Gastrocnemius medialis (tissue), 4 donors: ENCODE data around the gene GARIN1A. TPM values are rescaled to one million over a fixed set of nuclear protein-coding genes. Genes with fewer than 3 reads are reported as not detected.
A peak's percentile ranks its signal among the peaks of the same experiment; 100 is the strongest.

Source experiments
- ATAC-seq, 2 donors: fragments of 150-250 bp; one replicate each; pipeline ENCODE4 v1.9.1; 2016
- DNase-seq, 2 donors: peaks; one replicate each; pipeline ENCODE4 v3.0.0-alpha.2; 2019
- H3K27ac ChIP-seq, 4 donors: fragments of 200-600 bp; sonication (generic); 1 replicate in 1 of 4; 2 replicates in 3 of 4; pipeline ENCODE4 v1.5.1; 2016 to 2018; ENCODE audit warnings: mild to moderate bottlenecking in 2 of 4, moderate library complexity in 1 of 4
- H3K27me3 ChIP-seq, 3 donors: fragments of 200-600 bp; sonication (generic) in 2 of 3; 1 replicate in 1 of 3; 2 replicates in 2 of 3; pipeline versions ENCODE4 v1.5.1 to v1.6.0; 2016 to 2019; ENCODE audit warnings: mild to moderate bottlenecking in 1 of 3, moderate library complexity in 1 of 3
- H3K36me3 ChIP-seq, 2 donors: fragments of 200-600 bp; sonication (generic) in 1 of 2; one replicate each; pipeline ENCODE4 v1.5.1; 2017 to 2018
- H3K4me1 ChIP-seq, 2 donors: fragments of 200-600 bp; sonication (generic) in 1 of 2; one replicate each; pipeline ENCODE4 v1.5.1; 2016 to 2017; ENCODE audit warnings: mild to moderate bottlenecking in 2 of 2
- H3K4me3 ChIP-seq, 4 donors: fragments of 200-600 bp; sonication (generic) in 3 of 4; 1 replicate in 1 of 4; 2 replicates in 3 of 4; pipeline ENCODE4 v1.5.1; 2016 to 2019; ENCODE audit warnings: mild to moderate bottlenecking in 2 of 4
- H3K9me3 ChIP-seq, 3 donors: fragments of 200-600 bp; sonication (generic) in 2 of 3; 1 replicate in 1 of 3; 2 replicates in 2 of 3; pipeline ENCODE4 v1.5.1; 2016 to 2019
- POLR2A ChIP-seq, 2 donors: fragments of 450-650 bp; IDR thresholded peaks; one replicate each; pipeline ENCODE4 v1.6.1; 2017; ENCODE audit warnings: antibody characterized with exemption in 2 of 2, mild to moderate bottlenecking in 2 of 2, moderate library complexity in 2 of 2
- in situ Hi-C, 4 donors: fragments of 200-750 bp; cut with MboI; loops; one replicate each; pipeline versions ENCODE4 v1.15.0 to v1.8.0; 2017; ENCODE audit warnings: low sequenced_read_pairs in 4 of 4
- intact Hi-C: fragments of 100-400 bp; cut with DNase I; formaldehyde crosslinking; loops from one replicate; pipeline ENCODE4 v1.15.1; 2023; ENCODE audit warnings: low total_unique reads
- total RNA-seq, 4 donors: library from RNA; depleted of rRNA; stranded (reverse); fragments of >200 nt; gene quantifications; one replicate each; pipeline versions ENCODE4 v1.1.0 to v1.2.3, GENCODE V29; 2016
- TF ChIP-seq, protein P1 (sequence below), 5 experiments: fragments of 450-650 bp in 3 of 5; fragments of 200-600 bp in 2 of 5; sonication (generic) in 2 of 5; IDR thresholded peaks in 4 of 5; conservative IDR thresholded peaks in 1 of 5; 1 replicate in 4 of 5; 2 replicates in 1 of 5; pipeline ENCODE4 v1.5.1; 2016 to 2019; ENCODE audit warnings: antibody characterized with exemption in 5 of 5, mild to moderate bottlenecking in 3 of 5, moderate library complexity in 3 of 5

The GARIN1A gene
- total RNA-seq, 4 donors from 2014 or later: 0.13 to 1.6 (median 0.76) TPM

DNA sequence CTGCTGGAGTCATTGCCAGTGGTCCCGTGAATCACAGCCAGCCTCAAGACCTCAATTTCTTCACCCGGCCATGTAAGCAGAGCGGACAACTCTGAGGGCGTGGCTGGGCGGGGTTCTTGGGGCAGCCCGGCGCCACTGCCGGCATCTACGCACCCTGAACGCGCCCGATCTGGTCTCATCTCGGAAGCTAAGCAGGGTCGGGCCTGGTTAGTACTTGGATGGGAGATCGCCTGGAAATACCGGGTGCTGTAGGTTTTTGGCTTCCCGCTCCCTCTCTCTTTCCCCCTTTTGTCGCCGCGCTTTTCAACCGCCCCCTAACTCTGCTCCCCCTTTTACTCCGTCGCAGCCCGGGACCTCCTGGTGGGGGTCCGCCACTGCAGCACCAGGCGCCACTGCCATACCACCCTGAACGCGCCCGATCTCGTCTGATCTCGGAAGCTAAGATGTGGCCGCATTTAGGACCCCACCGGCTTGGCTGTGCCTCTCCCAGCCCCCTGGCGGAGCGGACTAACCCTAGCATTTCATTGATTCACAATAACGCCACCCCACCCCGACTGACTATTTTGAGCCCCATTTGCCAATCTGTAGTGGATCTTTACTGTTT lies 25.3 kb downstream of the GARIN1A start:
- Histone ChIP-seq H3K4me3 (peak overlapping the region; percentile 31 to 50 (median 41)), H3K27ac (no peak overlapping the region), H3K27me3 (peaks cover 37 to 44% (median 38%) of the 10 kb centered on the region in 3 donors), H3K4me1 (peaks cover 5 to 9% of the 10 kb centered on the region in 2 donors), H3K36me3 (no peaks in the 10 kb centered on the region), H3K9me3 (no peaks in the 10 kb centered on the region)
- ATAC-seq: peak; percentile 30 to 87
- intact Hi-C loops (no loop called here), in situ Hi-C loops (no loop called here)
- no peak for TF ChIP-seq POLR2A (IDR thresholded peaks at IDR 0.05)
- DNase-seq: peak; percentile 14 to 59

DNA sequence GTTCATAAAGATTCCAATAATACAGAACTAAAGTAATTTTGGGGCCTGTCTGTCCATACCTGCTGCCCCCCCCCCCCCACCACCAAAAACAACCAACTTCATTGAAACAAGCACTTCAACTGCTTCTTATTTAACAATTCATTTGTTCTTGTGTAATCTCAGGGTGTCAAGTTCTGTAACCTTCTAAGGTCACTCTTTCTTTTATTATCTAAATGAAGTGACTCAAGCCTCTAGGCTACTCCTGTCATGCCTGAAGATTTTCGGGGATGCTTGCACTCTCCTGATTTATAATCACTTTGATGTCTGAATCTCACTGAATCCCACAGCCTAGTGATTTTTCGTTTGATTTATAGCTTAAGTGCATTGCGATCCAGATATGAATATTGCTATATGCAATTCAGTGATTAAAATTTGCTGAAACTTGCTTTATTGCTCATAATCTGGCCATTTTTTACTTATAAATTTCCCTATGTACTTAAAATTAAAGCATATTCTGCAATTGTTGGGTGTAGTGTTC lies 27.2 kb downstream of the GARIN1A start:
- peaks cover 37 to 44% (median 38%) of the 10 kb centered on the region in 3 donors for H3K27me3 ChIP-seq
- DNase-seq: no peak
- no peaks in the 10 kb centered on the region for H3K9me3 ChIP-seq
- H3K27ac ChIP-seq: no peak overlapping the region
- H3K4me3 ChIP-seq: no peak overlapping the region
- in situ Hi-C loops: no loop called here
- H3K4me1 ChIP-seq: peaks cover 5 to 9% of the 10 kb centered on the region in 2 donors
- intact Hi-C loops: no loop called here
- no peaks in the 10 kb centered on the region for H3K36me3 ChIP-seq
- no peak for TF ChIP-seq POLR2A (IDR thresholded peaks at IDR 0.05)
- TF ChIP-seq, protein P1, sequence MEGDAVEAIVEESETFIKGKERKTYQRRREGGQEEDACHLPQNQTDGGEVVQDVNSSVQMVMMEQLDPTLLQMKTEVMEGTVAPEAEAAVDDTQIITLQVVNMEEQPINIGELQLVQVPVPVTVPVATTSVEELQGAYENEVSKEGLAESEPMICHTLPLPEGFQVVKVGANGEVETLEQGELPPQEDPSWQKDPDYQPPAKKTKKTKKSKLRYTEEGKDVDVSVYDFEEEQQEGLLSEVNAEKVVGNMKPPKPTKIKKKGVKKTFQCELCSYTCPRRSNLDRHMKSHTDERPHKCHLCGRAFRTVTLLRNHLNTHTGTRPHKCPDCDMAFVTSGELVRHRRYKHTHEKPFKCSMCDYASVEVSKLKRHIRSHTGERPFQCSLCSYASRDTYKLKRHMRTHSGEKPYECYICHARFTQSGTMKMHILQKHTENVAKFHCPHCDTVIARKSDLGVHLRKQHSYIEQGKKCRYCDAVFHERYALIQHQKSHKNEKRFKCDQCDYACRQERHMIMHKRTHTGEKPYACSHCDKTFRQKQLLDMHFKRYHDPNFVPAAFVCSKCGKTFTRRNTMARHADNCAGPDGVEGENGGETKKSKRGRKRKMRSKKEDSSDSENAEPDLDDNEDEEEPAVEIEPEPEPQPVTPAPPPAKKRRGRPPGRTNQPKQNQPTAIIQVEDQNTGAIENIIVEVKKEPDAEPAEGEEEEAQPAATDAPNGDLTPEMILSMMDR (IDR thresholded peaks at IDR 0.05 in 4 of 5, conservative IDR thresholded peaks at IDR 0.05 in 1 of 5): no peak
- no peak for ATAC-seq

DNA sequence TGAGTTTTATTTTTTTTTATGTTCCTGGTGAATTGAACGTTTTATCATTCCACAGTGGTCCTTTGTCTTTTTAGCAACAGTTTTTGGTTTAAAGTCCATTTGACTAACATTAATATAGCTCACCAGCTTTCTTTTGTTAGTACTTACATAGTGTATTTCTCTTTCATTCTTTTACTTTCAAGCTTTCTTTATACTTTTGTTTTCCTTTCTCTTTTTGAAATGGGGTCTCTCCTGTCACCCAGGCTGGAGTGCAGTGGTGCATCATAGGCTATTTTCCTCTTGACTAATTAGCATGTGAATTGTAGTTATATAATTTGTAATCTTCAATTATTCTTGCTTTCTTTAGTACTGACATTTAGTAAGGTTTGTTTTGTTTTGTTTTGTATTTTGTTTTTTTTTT lies 27.8 kb downstream of the GARIN1A start:
- no peaks in the 10 kb centered on the region for H3K36me3 ChIP-seq
- H3K27me3 ChIP-seq: peaks cover 37 to 44% (median 38%) of the 10 kb centered on the region in 3 donors
- no peaks in the 10 kb centered on the region for H3K9me3 ChIP-seq
- TF ChIP-seq, protein P1 (IDR thresholded peaks at IDR 0.05 in 4 of 5, conservative IDR thresholded peaks at IDR 0.05 in 1 of 5): no peak
- no peak for TF ChIP-seq POLR2A (IDR thresholded peaks at IDR 0.05)
- DNase-seq: no peak
- H3K27ac ChIP-seq: no peak overlapping the region
- in situ Hi-C loops: no loop called here
- H3K4me1 ChIP-seq: peaks cover 5 to 9% of the 10 kb centered on the region in 2 donors
- no peak overlapping the region for H3K4me3 ChIP-seq
- ATAC-seq: no peak
- intact Hi-C loops: no loop called here

DNA sequence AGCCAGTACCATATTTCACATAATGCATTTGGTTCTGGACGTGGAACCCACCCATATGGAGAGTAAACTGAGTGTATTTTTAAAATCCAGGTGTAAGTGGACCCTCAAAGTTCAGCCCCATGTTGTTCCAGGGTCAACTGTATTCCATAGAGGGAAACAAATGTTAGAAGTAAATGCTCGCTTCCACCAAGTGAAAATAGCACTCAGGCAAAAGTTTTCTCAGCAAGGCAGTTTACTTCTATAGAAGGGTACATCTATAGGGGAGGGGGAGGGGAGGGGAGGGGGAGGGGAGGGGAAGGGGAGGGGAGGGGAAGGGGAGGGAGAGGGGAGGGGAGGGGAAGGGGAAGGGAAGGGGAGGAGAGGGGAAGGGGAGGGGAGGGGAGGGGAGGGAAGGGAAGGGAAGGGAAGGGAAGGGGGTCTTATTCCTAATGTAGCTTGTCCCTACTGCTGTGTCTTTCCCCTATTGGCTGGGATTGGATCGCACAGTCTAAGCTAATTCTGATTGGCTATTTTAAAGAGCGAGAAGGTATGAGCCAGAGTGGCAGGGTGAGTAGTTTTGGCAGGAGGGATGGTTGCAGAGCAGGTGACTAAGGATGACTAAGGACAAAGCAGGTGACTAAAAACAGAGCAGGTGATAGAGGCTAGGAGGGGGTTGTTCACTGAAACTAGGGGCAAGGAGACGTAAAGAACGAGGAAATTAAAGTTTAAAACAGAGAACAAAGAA lies 29.1 kb downstream of the GARIN1A start:
- peaks cover 36 to 37% (median 37%) of the 10 kb centered on the region in 3 donors for H3K27me3 ChIP-seq
- intact Hi-C loops: no loop called here
- no peaks in the 10 kb centered on the region for H3K9me3 ChIP-seq
- no peak overlapping the region for H3K27ac ChIP-seq
- H3K4me3 ChIP-seq: no peak overlapping the region
- TF ChIP-seq, protein P1 (IDR thresholded peaks at IDR 0.05 in 4 of 5, conservative IDR thresholded peaks at IDR 0.05 in 1 of 5): no peak
- no peak for TF ChIP-seq POLR2A (IDR thresholded peaks at IDR 0.05)
- in situ Hi-C loops: no loop called here
- no peak for ATAC-seq
- H3K4me1 ChIP-seq: peaks cover 5 to 9% of the 10 kb centered on the region in 2 donors
- H3K36me3 ChIP-seq: no peaks in the 10 kb centered on the region
- no peak for DNase-seq

DNA sequence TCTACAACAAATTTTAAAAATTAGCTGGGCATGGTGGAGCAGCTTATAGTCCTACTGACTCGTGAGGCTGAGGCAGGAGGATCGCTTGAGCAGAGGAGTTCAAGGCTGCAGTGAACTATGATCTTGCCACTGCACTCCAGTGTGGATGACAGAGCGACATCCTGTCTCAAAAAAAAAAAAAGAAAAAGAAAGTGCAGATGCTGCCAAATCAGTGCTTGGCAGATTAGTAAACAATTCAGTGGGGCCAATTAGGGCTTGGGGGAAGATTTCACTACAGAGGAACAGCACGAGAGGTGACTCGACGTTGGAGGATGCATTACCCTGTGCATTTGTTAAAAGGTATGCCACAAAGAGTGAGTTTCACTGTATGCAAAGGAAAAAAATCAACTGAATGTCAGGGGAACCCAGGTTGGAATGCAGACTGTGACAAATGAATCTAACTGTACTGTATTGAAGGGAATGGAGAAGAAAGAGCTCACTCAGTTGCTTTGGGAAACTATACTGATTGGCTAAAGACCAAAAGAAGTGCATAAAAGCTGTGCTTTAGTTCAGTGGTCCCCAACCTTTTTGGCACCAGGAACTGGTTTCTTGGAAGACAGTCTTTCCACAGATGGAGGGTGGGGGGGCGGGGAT lies 31.6 kb downstream of the GARIN1A start:
- intact Hi-C loops (no loop called here), in situ Hi-C loops (no loop called here)
- no peaks in the 10 kb centered on the region for H3K9me3 ChIP-seq
- H3K27ac ChIP-seq: no peak overlapping the region
- no peak overlapping the region for H3K4me3 ChIP-seq
- TF ChIP-seq, protein P1 (IDR thresholded peaks at IDR 0.05 in 4 of 5, conservative IDR thresholded peaks at IDR 0.05 in 1 of 5): no peak
- no peak for ATAC-seq
- no peaks in the 10 kb centered on the region for H3K4me1 ChIP-seq
- no peaks in the 10 kb centered on the region for H3K36me3 ChIP-seq
- H3K27me3 ChIP-seq: peaks cover 10 to 14% (median 13%) of the 10 kb centered on the region in 3 donors
- no peak for DNase-seq
